Glomerular endothelial cell (primary cell): ENCODE results near the gene ST3GAL4. TPM values are rescaled to one million over a fixed set of nuclear protein-coding genes. Genes with fewer than 3 reads are reported as not detected.

Experiments
- DNase-seq: peaks from one replicate; pipeline ENCODE4 v3.0.0-alpha.2; 2011; ENCODE audit warnings: low read depth, low spot score; ENCODE audit errors: extremely low read depth
- total RNA-seq: library from RNA; depleted of rRNA; stranded (reverse); fragments of >200 nt; gene quantifications from 2 replicates; pipeline ENCODE4 v1.2.3, GENCODE V29; 2015

Gene ST3GAL4
- total RNA-seq, 1 donor from 2014 or later: 36.6 TPM

- no peak for DNase-seq
Observed at GRCh38 chr11:126438272-126438671, 82.8 kb downstream of the ST3GAL4 start.

DNA sequence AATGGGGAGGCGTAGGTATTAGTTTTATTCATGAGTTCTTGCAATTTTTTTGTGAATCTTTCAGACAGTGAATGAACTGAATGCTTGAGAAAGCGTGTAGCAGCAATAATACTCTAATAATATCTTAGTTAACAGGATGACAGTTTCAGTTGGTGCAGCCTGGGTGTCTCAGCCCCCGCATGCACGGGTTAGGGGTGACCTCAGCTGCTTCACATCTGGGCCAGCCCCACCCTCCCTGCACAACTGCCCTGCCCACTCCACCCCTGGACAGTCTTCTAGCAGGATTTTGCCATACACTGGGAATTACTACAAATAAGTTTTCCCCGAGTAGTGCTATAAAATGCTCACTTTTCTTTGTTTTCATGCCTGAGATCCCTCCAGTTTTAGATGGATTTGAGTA, 83.2 kb downstream of the ST3GAL4 start:
- DNase-seq: no peak

DNA sequence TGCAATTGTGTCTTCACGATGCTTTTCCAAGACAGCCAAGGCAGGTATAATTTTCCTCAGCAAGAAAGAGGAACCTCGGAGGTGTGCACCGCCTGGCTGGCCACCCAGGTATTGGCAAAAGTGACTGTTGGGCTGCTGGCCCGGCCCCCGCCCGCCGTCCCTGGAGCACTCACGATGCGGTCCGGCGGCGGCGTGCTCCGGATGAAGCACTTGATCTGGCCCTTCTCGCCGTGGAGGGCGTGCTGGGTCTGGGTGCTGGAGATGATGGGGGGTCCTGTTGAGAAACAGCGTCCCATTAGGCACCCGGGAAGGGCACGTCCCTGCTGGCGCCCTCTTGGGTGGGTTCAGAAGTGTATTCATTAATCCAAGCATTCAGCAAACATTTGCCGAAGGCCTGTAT, 84.8 kb downstream of the ST3GAL4 start:
- DNase-seq: no peak

- no peak for DNase-seq
Observed at GRCh38 chr11:126440792-126441514, 85.5 kb downstream of the ST3GAL4 start.

GRCh38 chr11:126443120-126443519, 87.6 kb downstream of the ST3GAL4 start:
- no peak for DNase-seq

DNA sequence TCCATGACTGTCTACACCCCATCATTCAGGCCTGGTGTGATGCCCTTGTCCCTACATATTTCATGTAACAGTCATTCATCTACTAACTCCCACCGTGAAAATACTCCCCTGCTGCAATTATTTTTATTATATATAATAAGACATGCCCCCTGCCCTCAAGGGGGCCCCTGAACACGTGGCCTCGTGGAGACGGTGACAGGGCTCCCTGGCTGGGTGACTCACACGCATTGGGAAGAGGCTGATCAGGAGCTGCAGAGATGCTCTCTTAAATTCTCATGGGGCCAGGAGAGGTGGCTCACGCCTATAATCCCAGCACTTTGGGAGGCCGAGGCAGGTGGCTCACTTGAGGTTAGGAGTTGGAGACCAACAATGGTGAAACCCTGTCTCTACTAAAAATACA, 88.6 kb downstream of the ST3GAL4 start:
- DNase-seq: no peak

- no peak for DNase-seq
Observed at GRCh38 chr11:126446581-126446980, 91.1 kb downstream of the ST3GAL4 start.

DNA sequence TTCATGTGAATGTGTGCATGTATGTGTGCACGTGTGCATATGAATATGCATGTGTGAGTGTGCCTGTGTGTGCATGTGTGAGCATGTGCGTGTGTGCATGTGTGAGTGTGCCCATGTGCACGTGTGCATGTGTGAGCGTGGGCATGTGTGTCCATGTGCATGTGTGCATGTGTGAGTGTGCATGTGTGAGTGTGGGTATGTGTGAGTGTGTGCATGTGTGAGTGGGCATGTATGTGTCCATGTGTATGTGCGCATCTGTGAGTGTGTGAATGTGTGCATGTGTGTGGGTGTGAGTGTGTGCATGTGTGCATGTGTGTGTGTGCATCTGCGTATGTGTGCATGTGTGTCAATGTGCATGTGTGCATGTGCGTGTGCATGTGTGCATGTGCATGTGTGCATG, 94.7 kb downstream of the ST3GAL4 start:
- DNase-seq: no peak

GRCh38 chr11:126450806-126451205, 95.3 kb downstream of the ST3GAL4 start:
- no peak for DNase-seq

GRCh38 chr11:126451211-126451802, 95.8 kb downstream of the ST3GAL4 start:
- DNase-seq: no peak

DNA sequence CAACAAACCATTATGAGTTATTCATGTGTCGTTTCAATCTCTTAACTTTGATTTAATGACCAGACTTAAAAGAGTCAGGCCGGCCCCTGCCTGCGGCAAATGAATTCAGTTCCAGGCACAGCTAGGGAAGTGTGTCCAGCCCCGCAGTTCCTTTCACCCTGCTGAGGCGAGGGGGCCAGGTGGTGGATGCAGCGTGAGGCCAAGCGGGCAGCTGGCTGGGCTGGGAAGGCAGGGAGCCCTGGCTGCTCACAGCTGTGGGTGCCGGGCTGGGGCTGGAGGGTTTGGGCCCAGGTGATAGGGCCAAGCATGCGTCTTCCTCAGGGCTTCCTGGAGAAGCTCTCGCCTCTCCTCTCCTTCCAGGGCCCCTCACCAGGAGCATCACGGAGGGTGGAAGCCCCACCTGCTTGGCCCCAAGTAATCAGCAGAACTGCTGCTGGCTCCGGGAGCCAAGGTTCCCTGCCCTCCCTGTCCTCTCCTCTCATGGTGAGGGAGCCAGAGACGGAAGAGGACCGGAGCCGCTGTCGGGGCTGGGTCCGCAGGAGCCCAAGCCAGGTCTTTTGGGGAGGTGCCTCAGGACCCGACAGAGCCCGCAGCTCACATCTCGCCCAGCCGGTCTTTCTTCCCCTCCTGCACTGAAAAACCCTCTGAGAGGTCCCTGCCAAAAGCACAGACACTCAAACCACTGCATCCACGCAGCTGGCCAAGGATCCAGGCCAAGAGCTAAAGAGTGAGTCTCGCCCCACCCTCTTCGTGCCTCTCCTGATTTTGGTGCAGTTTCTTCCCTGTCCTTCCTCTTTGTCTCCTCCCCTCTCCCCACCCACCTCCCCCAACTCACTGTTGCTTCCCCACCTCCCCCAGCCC, 97.0 kb downstream of the ST3GAL4 start:
- no peak for DNase-seq

DNA sequence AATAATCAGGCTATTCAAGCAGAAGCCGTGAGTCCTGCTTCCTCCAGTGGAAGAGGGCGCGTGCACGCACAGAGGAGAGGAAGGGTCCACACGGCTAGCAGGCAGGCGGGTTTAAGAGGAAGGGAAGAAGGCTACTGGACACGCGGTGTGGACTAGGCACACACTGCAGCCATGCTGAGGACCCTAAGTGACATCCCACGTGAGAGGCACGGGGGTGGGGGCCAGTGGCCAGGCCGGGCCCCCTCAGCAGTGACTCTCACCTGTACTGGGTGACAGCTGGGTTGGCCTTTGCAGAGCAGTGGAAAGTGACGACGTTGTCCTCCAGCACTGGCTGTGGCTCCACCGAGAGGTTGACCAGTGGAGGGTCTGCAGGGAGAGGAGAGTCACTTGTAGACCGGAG, 100.6 kb downstream of the ST3GAL4 start:
- no peak for DNase-seq

DNA sequence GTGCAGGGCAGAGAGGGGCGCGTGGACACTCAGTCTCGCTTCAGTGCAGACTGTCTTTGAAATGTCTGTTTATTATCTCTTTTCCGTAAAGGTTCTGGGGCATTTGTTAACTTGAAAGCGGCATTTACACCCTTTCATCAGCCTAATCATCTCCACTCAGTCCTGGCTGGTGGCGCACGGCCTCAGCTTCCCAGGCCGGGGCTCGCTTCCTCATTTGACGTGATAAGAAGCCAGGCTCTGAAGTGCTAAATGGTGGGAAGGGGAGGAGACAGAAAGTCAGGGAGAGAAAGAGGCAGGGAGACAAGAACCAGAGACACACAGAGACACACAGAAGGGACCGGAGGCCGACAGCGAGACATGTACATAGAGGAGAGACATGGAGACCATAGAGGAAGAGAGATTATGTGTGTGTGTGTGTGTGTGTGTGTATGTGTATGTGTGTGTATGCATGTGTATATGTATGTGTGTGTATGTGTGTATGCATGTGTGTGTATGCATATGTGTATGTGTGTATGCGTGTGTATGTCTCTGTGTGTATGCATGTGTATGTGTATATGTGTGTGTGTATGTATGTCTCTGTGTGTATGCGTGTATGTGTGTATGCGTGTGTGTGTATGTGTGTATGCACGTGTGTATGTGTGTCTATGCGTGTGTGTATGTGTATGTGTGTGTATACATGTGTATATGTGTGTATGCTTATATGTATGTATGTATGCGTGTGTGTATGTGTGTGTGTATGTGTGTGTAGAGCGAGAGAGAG, 101.5 kb downstream of the ST3GAL4 start:
- DNase-seq: no peak

GRCh38 chr11:126457817-126458216, 102.3 kb downstream of the ST3GAL4 start:
- DNase-seq: no peak

DNA sequence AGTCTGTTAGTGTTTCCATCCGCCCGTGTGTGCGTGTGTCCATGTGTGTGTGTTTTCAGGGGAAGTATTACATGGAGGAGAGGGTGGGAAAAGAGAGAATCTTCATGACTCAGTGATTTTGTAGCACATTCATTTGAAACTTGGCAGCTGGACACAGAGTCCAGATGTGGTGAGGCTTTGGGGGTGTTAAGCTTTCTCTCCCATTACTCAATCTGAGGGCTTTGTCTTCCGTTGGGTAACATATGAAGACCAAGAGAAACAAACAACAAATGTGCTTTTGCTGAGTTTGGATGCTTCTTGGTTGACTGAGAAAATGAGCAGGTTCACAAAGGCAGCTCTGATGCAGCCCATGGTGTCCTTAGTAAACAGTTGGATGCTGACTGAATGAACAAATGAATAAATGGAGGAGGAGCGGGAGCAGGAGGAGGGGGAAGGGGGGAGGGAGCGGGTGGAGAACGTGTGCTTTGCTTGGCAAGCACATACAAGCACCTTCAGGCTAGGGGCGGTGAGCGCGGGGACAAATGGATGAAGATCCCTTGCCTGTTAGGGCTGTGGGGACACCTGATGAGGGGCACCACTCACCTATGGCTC, 104.3 kb downstream of the ST3GAL4 start:
- no peak for DNase-seq

GRCh38 chr11:126460417-126461095, 105.1 kb downstream of the ST3GAL4 start:
- DNase-seq: no peak

- DNase-seq: no peak
Observed at GRCh38 chr11:126461096-126461440, 105.6 kb downstream of the ST3GAL4 start.

DNA sequence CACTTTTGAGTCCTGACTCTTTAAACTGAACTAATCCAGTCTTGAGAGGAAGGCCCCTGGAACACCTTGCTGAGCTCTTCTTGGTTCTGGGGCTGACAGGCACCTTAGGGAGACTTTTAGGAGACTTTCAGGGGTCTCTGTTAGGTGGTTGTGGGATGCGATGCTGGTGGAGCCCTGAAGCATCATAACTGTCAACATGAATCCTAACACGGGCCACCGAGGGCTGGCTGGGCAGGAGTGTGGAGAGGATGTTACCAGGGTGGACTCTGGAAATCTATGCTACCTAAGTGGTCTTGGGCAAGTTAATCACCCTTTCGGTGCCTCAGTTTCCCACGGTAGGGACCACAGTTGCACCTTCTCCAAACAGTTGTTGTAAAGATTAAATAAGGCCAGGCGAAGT, 106.5 kb downstream of the ST3GAL4 start:
- no peak for DNase-seq

DNA sequence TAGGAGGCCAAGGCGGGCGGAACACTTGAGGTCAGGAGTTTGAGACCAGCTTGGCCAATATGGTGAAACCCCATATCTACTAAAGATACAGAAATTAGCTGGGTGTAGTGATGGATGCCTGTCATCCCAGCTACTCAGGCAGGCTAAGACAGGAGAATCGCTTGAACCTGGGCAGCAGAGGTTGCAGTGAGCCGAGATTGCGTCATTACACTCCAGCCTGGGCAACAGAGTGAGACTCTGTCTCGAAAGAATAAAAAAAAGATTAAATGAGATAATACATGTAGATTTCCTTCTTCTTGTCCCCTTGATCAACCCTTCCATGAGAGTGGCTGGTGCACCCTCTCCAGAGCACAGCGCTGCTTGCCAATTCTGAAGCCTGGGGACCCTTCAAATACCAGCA, 106.9 kb downstream of the ST3GAL4 start:
- no peak for DNase-seq
